DOHH2 (cell line): ENCODE measurements around the gene OTOF.

Experiments used
- H3F3A ChIP-seq: fragments of 200-600 bp; sonication (generic), shearing (Covaris generic); 2 replicates; pipeline ENCODE4 v1.6.0; 2016; ENCODE audit warnings: antibody characterized with exemption, mild to moderate bottlenecking; ENCODE audit not compliant: control insufficient read depth, insufficient read depth
- H3K27ac ChIP-seq: fragments of 200-600 bp; sonication (generic); 2 replicates; pipeline ENCODE4 v1.5.1; 2014; ENCODE audit warnings: low read depth, mild to moderate bottlenecking, low read length, moderate library complexity
- H3K27me3 ChIP-seq: fragments of 200-600 bp; sonication (generic); 2 replicates; pipeline ENCODE4 v1.6.1; 2014; ENCODE audit warnings: mild to moderate bottlenecking, low read length, mixed read lengths; ENCODE audit not compliant: control insufficient read depth
- H3K36me3 ChIP-seq: fragments of 200-600 bp; sonication (generic); 2 replicates; pipeline ENCODE4 v1.6.1; 2014; ENCODE audit warnings: mild to moderate bottlenecking, low read length, moderate library complexity, mixed read lengths; ENCODE audit not compliant: control insufficient read depth
- H3K4me1 ChIP-seq: fragments of 200-600 bp; sonication (generic); 2 replicates; pipeline ENCODE4 v1.6.1; 2014; ENCODE audit warnings: mild to moderate bottlenecking, low read length, mixed read lengths; ENCODE audit not compliant: control insufficient read depth
- H3K4me2 ChIP-seq: fragments of 200-600 bp; sonication (generic); 2 replicates; pipeline ENCODE4 v1.6.0; 2014; ENCODE audit warnings: mild to moderate bottlenecking, low read length, moderate library complexity
- H3K4me3 ChIP-seq: fragments of 200-600 bp; sonication (generic); 2 replicates; pipeline ENCODE4 v1.5.1; 2014; ENCODE audit warnings: mild to moderate bottlenecking, low read length, mixed read lengths
- H3K79me2 ChIP-seq: fragments of 200-600 bp; sonication (generic); 2 replicates; pipeline ENCODE4 v1.6.1; 2014; ENCODE audit warnings: mild to moderate bottlenecking, low read length, mixed read lengths; ENCODE audit not compliant: control insufficient read depth
- H3K9me2 ChIP-seq: fragments of 200-600 bp; sonication (generic); replicated peaks from 2 replicates; pipeline ENCODE4 v1.6.1; 2014; ENCODE audit warnings: mild to moderate bottlenecking, low read length, mixed read lengths; ENCODE audit not compliant: control insufficient read depth
- H3K9me3 ChIP-seq: fragments of 200-600 bp; sonication (generic); 2 replicates; pipeline ENCODE4 v1.6.1; 2014; ENCODE audit warnings: antibody characterized with exemption, low read length, mixed read lengths; ENCODE audit not compliant: control insufficient read depth, insufficient read depth
- H4K20me1 ChIP-seq: fragments of 200-600 bp; sonication (generic); 2 replicates; pipeline ENCODE4 v1.6.0; 2014; ENCODE audit warnings: low read depth, mild to moderate bottlenecking, antibody characterized with exemption, low read length, moderate library complexity; ENCODE audit not compliant: control insufficient read depth, insufficient read depth
- EZH2phosphoT487 ChIP-seq: fragments of 200-600 bp; sonication (generic); IDR thresholded peaks from 2 replicates; pipeline ENCODE4 v1.6.1; 2017; ENCODE audit warnings: borderline replicate concordance, mild to moderate bottlenecking, antibody characterized with exemption, low read length, moderate library complexity, mixed read lengths
- TF ChIP-seq, protein P1 (sequence below): fragments of 200-600 bp; sonication (generic); IDR thresholded peaks from one replicate; pipeline ENCODE4 v1.5.1; 2014; ENCODE audit warnings: antibody characterized with exemption, mild to moderate bottlenecking, low read depth, low read length; ENCODE audit not compliant: poor library complexity, severe bottlenecking

Gene OTOF

DNA sequence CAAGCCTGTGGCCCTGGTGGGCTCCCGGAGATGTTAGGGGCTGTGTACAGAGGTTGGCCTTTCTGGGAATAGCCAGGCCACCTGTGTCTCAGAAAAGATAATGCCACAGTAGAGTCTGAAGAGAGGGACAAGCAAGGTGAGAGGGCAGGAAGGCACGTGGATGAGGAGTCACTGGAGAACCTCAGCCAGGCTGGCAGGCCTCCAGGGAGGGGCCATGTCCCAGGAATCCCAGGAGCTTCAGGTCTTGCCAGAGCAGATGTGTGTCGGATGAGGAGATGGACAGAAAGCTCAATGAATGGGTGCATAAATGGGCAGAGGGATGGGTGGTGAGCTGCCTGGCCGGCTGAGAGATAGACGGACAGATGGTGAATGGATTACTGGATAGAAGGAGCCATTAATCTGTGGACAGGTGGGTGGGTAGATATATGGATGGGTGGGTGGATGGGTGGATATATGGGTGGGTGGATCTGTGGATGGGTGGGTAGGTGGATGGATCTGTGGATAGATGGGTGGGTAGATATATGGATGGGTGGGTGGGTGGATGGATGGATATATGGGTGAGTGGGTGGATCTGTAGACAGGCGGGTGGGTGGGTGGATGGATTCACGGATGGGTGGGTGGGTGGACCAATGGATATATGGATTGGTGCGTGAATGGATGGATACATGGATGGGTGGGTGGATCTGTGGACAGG lies 7.9 kb upstream of the OTOF start:
- Histone ChIP-seq H3K9me3 (no peaks in the 10 kb centered on the region), H3K4me2 (no peak overlapping the region), H3K36me3 (no peaks in the 10 kb centered on the region), H4K20me1 (no peaks in the 10 kb centered on the region), H3K27me3 (no peaks in the 10 kb centered on the region), H3F3A (no peaks in the 10 kb centered on the region), H3K4me1 (no peaks in the 10 kb centered on the region), H3K27ac (no peak overlapping the region), H3K79me2 (no peaks in the 10 kb centered on the region), H3K9me2 (no peaks in the 10 kb centered on the region), H3K4me3 (no peak overlapping the region)
- TF ChIP-seq EZH2phosphoT487, result no peak
- TF ChIP-seq, protein P1, sequence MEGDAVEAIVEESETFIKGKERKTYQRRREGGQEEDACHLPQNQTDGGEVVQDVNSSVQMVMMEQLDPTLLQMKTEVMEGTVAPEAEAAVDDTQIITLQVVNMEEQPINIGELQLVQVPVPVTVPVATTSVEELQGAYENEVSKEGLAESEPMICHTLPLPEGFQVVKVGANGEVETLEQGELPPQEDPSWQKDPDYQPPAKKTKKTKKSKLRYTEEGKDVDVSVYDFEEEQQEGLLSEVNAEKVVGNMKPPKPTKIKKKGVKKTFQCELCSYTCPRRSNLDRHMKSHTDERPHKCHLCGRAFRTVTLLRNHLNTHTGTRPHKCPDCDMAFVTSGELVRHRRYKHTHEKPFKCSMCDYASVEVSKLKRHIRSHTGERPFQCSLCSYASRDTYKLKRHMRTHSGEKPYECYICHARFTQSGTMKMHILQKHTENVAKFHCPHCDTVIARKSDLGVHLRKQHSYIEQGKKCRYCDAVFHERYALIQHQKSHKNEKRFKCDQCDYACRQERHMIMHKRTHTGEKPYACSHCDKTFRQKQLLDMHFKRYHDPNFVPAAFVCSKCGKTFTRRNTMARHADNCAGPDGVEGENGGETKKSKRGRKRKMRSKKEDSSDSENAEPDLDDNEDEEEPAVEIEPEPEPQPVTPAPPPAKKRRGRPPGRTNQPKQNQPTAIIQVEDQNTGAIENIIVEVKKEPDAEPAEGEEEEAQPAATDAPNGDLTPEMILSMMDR, result no peak

DNA sequence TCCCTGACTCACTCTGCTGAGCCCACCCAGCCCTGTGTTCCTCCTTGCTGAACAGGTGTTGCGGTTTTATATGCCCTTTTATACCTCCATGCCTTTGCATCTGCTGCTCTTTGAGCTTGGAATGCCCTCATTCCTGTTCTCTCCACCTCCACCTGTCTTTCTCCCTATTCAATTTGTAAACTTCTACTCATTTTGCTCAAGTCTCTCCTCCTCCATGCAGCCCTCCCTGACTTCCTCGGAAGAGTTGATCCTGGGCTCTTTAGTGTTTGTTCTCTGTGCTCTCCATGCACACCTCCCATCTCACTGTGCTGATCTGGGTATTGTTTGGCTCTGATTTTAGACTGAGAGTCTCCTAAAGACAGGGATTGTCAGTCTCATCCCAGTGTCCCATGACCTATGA lies 7.2 kb upstream of the OTOF start:
- Histone ChIP-seq H3F3A (no peaks in the 10 kb centered on the region), H3K9me2 (no peaks in the 10 kb centered on the region), H3K9me3 (no peaks in the 10 kb centered on the region), H3K79me2 (no peaks in the 10 kb centered on the region), H3K27me3 (no peaks in the 10 kb centered on the region), H4K20me1 (no peaks in the 10 kb centered on the region), H3K4me3 (no peak overlapping the region), H3K4me1 (no peaks in the 10 kb centered on the region), H3K36me3 (no peaks in the 10 kb centered on the region), H3K27ac (no peak overlapping the region), H3K4me2 (no peak overlapping the region)
- TF ChIP-seq EZH2phosphoT487, result no peak
- TF ChIP-seq, protein P1, result no peak

DNA sequence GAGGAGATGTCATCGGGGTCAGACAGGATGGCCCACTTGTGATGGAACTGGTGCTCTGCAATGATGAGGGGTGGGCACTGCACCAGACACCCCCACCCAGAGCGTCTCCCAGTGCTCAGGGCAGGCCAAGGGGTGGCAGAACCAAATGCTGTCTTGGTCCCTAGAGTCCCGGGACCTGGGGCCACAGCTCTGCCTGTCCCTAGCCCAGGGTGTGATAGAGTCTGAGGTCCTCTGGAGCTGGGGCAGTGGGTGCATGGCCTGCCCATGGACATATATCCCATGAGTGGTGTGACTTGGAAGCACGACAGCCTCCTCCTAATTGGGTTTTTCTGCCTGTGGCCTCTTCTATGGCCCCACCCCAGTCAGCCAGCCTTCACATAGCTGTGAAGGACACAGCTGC lies 6.7 kb upstream of the OTOF start:
- H4K20me1 ChIP-seq, result no peaks in the 10 kb centered on the region
- H3K36me3 ChIP-seq, result no peaks in the 10 kb centered on the region
- no peaks in the 10 kb centered on the region for H3K79me2 ChIP-seq
- no peaks in the 10 kb centered on the region for H3F3A ChIP-seq
- no peaks in the 10 kb centered on the region for H3K9me3 ChIP-seq
- H3K4me1 ChIP-seq, result no peaks in the 10 kb centered on the region
- H3K27me3 ChIP-seq, result no peaks in the 10 kb centered on the region
- no peak overlapping the region for H3K27ac ChIP-seq
- H3K4me3 ChIP-seq, result no peak overlapping the region
- TF ChIP-seq, protein P1, result no peak
- TF ChIP-seq EZH2phosphoT487, result no peak
- H3K9me2 ChIP-seq, result no peaks in the 10 kb centered on the region
- H3K4me2 ChIP-seq, result no peak overlapping the region
